Adrenal gland (tissue), 12 donors: ENCODE results near the gene MARCHF7. TPM values are rescaled to one million over a fixed set of nuclear protein-coding genes. Genes with fewer than 3 reads are reported as not detected.

Source experiments
- DNase-seq, 7 donors: peaks; one replicate each; pipeline ENCODE4 v3.0.0-alpha.2; 2019 to 2020
- H3K27ac ChIP-seq, 5 donors: fragments of 200-600 bp; sonication (generic) in 4 of 5; 1 replicate in 3 of 5; 2 replicates in 2 of 5; pipeline versions ENCODE4 v1.5.1 to v1.8.0; 2016 to 2020; ENCODE audit warnings: mild to moderate bottlenecking in 1 of 5
- H3K27me3 ChIP-seq: fragments of 200-600 bp; 2 replicates; pipeline ENCODE4 v1.8.0; 2021
- H3K36me3 ChIP-seq, 2 donors: fragments of 200-600 bp; replicated peaks in 1 of 2; 1 replicate in 1 of 2; 2 replicates in 1 of 2; pipeline versions ENCODE4 v1.5.1 to v1.8.0; 2018 to 2022
- H3K4me1 ChIP-seq, 2 donors: fragments of 200-600 bp; replicated peaks in 1 of 2; 1 replicate in 1 of 2; 2 replicates in 1 of 2; pipeline versions ENCODE4 v1.5.1 to v1.8.0; 2018 to 2021
- H3K4me3 ChIP-seq, 4 donors: fragments of 200-600 bp; sonication (generic) in 3 of 4; one replicate each; pipeline ENCODE4 v1.5.1; 2016 to 2018
- H3K9me3 ChIP-seq, 3 donors: fragments of 200-600 bp; sonication (generic) in 1 of 3; replicated peaks in 1 of 3; 1 replicate in 2 of 3; 2 replicates in 1 of 3; pipeline versions ENCODE4 v1.5.1 to v1.8.0; 2016 to 2021
- CTCF ChIP-seq, 6 experiments: fragments of 450-650 bp in 4 of 6; fragments of 200-600 bp in 2 of 6; sonication (generic) in 1 of 6; IDR thresholded peaks; 1 replicate in 5 of 6; 2 replicates in 1 of 6; pipeline versions ENCODE4 v1.5.1 to v1.8.0; 2016 to 2021; ENCODE audit warnings: antibody characterized with exemption in 6 of 6, mild to moderate bottlenecking in 2 of 6, moderate library complexity in 1 of 6
- POLR2A ChIP-seq, 2 donors: fragments of 450-650 bp; IDR thresholded peaks; one replicate each; pipeline ENCODE4 v1.6.1; 2017; ENCODE audit warnings: antibody characterized with exemption in 2 of 2, mild to moderate bottlenecking in 2 of 2, moderate library complexity in 1 of 2
- WGBS, 4 donors: extraction: QIAGEN DNeasy Blood & Tissue Kit in 2 of 4; methylation state at CpG; one replicate each; pipeline versions ENCODE4 v1.1.5 to v1.1.7; 2013 to 2017; 5-methylcytosine and 5-hydroxymethylcytosine counted together
- intact Hi-C, 2 donors: fragments of 100-400 bp; cut with DNase I; formaldehyde crosslinking; loops; one replicate each; pipeline versions ENCODE4 v1.14.1 to v1.15.0; 2022 to 2023
- polyA plus RNA-seq, 3 donors: library from polyadenylated mRNA; stranded (reverse); fragments of 200-250 nt in 2 of 3; fragments of 350-450 nt in 1 of 3; fragmentation: Illumina TruSeq in 1 of 3; extraction: RNeasy Lipid Tissue Mini Kit (QIAGEN cat#74804) in 1 of 3; gene quantifications; one replicate each; pipeline ENCODE4 v1.2.3, GENCODE V29; 2013 to 2014
- total RNA-seq, 9 donors: library from RNA; depleted of rRNA in 4 of 9; stranded (reverse); fragments of >200 nt in 4 of 9; fragments of 120-200 nt in 1 of 9; fragmentation: NEBNext Ultra II Directional in 1 of 9; extraction: Animal tissue kit (Norgen Biotek cat#: 25700) in 1 of 9; gene quantifications; one replicate each; pipeline versions ENCODE4 v1.1.0 to v1.2.4, GENCODE V29; 2013 to 2023
- donor health status: healthy with polysubstance abuse.
- donor health status: Bipolar disorder and iron deficiency.
- donor health status: DM: yes; HTN: yes; CAD: no.
- donor health status: DM: no; HTN: no; CAD: no.
- donor health status: DM: no; HTN: no; CAD: no.
- donor health status: DM: yes; HTN: yes; CAD: no.

The MARCHF7 gene
- total and polyA plus RNA-seq, 12 donors = 15.6 to 109 (median 64.3) TPM

- Histone ChIP-seq H3K9me3 (no peaks in the 10 kb centered on the region), H3K36me3 (no peaks in the 10 kb centered on the region), H3K4me3 (no peak overlapping the region), H3K27me3 (no peaks in the 10 kb centered on the region), H3K4me1 (no peaks in the 10 kb centered on the region), H3K27ac (no peak overlapping the region)
- WGBS, 4 donors = 87 to 95% (median 91%) methylated on average over 4 of the region's 4 CpGs
- intact Hi-C loops = loop anchor here in 1 of 2 donors (10.0 kb wide), 1 partner anchor 71 kb away; no protein-coding TSS in a partner anchor
- DNase-seq = no peak
- no peak for TF ChIP-seq CTCF (IDR thresholded peaks at IDR 0.05)
- TF ChIP-seq POLR2A (IDR thresholded peaks at IDR 0.05) = no peak
Observed at GRCh38 chr2:159695795-159696448, 16.4 kb upstream of the MARCHF7 start.

GRCh38 chr2:159703491-159703890 is 8.8 kb upstream of the MARCHF7 start:
- 83 to 89% (median 87%) methylated on average over 5 of the region's 5 CpGs for WGBS, 4 donors
- TF ChIP-seq CTCF (IDR thresholded peaks at IDR 0.05) (no peak), POLR2A (IDR thresholded peaks at IDR 0.05) (no peak)
- no peaks in the 10 kb centered on the region for H3K27me3 ChIP-seq
- H3K4me1 ChIP-seq = no peaks in the 10 kb centered on the region
- no peak overlapping the region for H3K27ac ChIP-seq
- no peaks in the 10 kb centered on the region for H3K36me3 ChIP-seq
- H3K9me3 ChIP-seq = no peaks in the 10 kb centered on the region
- intact Hi-C loops = no loop called here
- no peak overlapping the region for H3K4me3 ChIP-seq
- no peak for DNase-seq

GRCh38 chr2:159706385-159706980 is 5.8 kb upstream of the MARCHF7 start:
- intact Hi-C loops = no loop called here
- Histone ChIP-seq H3K4me3 (no peak overlapping the region), H3K27ac (peak overlapping the region in 2 of 5 donors; percentile 31 to 50)

More at GRCh38 chr2:159706385-159706980, 5.8 kb upstream of the MARCHF7 start:
- H3K9me3 ChIP-seq = no peaks in the 10 kb centered on the region
- WGBS, 4 donors = 71 to 79% (median 74%) methylated on average over 10 of the region's 10 CpGs
- H3K4me1 ChIP-seq = peaks cover 3 to 8% of the 10 kb centered on the region in 2 donors
- no peak for DNase-seq
- TF ChIP-seq POLR2A (IDR thresholded peaks at IDR 0.05) (no peak), CTCF (IDR thresholded peaks at IDR 0.05) (no peak)
- no peaks in the 10 kb centered on the region for H3K36me3 ChIP-seq
- H3K27me3 ChIP-seq = no peaks in the 10 kb centered on the region
